ENCODE measurements around the gene PDCD7. TPM values are rescaled to one million over a fixed set of nuclear protein-coding genes. Genes with fewer than 3 reads are reported as not detected.

The PDCD7 gene
- polyA plus RNA-seq, 1 of the 3 experiments (the other 2 are of a cell fraction), result 15.3 TPM

GRCh38 chr15:65177901-65178300 lies 44.3 kb upstream of the PDCD7 start (continued):
- TF ChIP-seq CTCF (IDR thresholded peaks at IDR 0.05) (no peak), USF2 (IDR thresholded peaks at IDR 0.05; ENCODE audit: borderline replicate concordance, low read depth, low read length) (no peak)

GRCh38 chr15:65176056-65176455 lies 42.4 kb upstream of the PDCD7 start:
- H3F3A ChIP-seq (replicated peaks; ENCODE audit: insufficient read depth), result no peaks in the 10 kb centered on the region
- CTCF ChIA-PET, result no interaction called here
- no peak overlapping the region for H2AFZ ChIP-seq (ENCODE audit: low read depth)
- no peak overlapping the region for H3K4me3 ChIP-seq (ENCODE audit: low read depth in 2 of 2, low read length in 1 of 2)
- no peak overlapping the region for H3K27ac ChIP-seq (ENCODE audit: low read depth in 2 of 2, low read length in 1 of 2)
- no peak overlapping the region for H3K9ac ChIP-seq
- peaks cover 33 to 77% of the 10 kb centered on the region in 2 experiments for H3K36me3 ChIP-seq (replicated peaks in 1 of 2; ENCODE audit: control insufficient read depth in 1 of 2, insufficient read depth in 2 of 2, low read length in 1 of 2)
- POLR2A ChIA-PET, result no interaction called here
- no peak overlapping the region for H3K4me2 ChIP-seq
- no peak for DNase-seq
- TF ChIP-seq RFX5 (IDR thresholded peaks at IDR 0.05; ENCODE audit: low read length) (no peak), USF2 (IDR thresholded peaks at IDR 0.05; ENCODE audit: borderline replicate concordance, low read depth, low read length) (no peak), ZBTB33 (IDR thresholded peaks at IDR 0.05; ENCODE audit: borderline replicate concordance, low read depth) (no peak), RXRA (IDR thresholded peaks at IDR 0.05; ENCODE audit: borderline replicate concordance, low read depth) (no peak), RAD21 (IDR thresholded peaks at IDR 0.05; ENCODE audit: low read length) (no peak), SIN3A (IDR thresholded peaks at IDR 0.05; ENCODE audit: borderline replicate concordance, low read depth, low read length) (no peak), NRF1 (IDR thresholded peaks at IDR 0.05; ENCODE audit: low read depth, low read length) (no peak), ELF1 (IDR thresholded peaks at IDR 0.05) (no peak), FOSL2 (IDR thresholded peaks at IDR 0.05; ENCODE audit: borderline replicate concordance, low read depth) (no peak), GATA2 (CRISPR knock-in tag; IDR thresholded peaks at IDR 0.05) (no peak), JUND (IDR thresholded peaks at IDR 0.05) (no peak), GABPA (IDR thresholded peaks at IDR 0.05; ENCODE audit: low read depth) (no peak), FOXJ3 (CRISPR knock-in tag; IDR thresholded peaks at IDR 0.05) (no peak), RCOR1 (IDR thresholded peaks at IDR 0.05; ENCODE audit: low read length) (no peak), IRF3 (IDR thresholded peaks at IDR 0.05; ENCODE audit: low read depth, low read length) (no peak), PBX3 (IDR thresholded peaks at IDR 0.05) (no peak), EZH2phosphoT487 (IDR thresholded peaks at IDR 0.05; ENCODE audit: borderline replicate concordance, low read depth) (no peak), MEF2A (IDR thresholded peaks at IDR 0.05; ENCODE audit: borderline replicate concordance, low read depth) (no peak), TEAD4 (IDR thresholded peaks at IDR 0.05; ENCODE audit: borderline replicate concordance, insufficient read depth) (no peak)
- no peaks in the 10 kb centered on the region for H3K4me1 ChIP-seq (ENCODE audit: control insufficient read depth in 1 of 2, insufficient read depth in 2 of 2, low read depth in 1 of 2, low read length in 1 of 2)
- H3K9me2 ChIP-seq, result no peaks in the 10 kb centered on the region
- peaks cover 79% of the 10 kb centered on the region for H3K79me2 ChIP-seq (ENCODE audit: insufficient read depth)
- no peaks in the 10 kb centered on the region for H3K27me3 ChIP-seq (ENCODE audit: insufficient read depth)
- peaks cover 17% of the 10 kb centered on the region for H4K20me1 ChIP-seq (ENCODE audit: insufficient read depth)
- no peaks in the 10 kb centered on the region for H3K9me3 ChIP-seq
